ENCODE results near the gene THRB. TPM values are rescaled to one million over a fixed set of nuclear protein-coding genes. Genes with fewer than 3 reads are reported as not detected.

THRB gene
- total and polyA plus RNA-seq, 4 experiments from 2014 or later, result 0.03 TPM; not detected in 3

DNA sequence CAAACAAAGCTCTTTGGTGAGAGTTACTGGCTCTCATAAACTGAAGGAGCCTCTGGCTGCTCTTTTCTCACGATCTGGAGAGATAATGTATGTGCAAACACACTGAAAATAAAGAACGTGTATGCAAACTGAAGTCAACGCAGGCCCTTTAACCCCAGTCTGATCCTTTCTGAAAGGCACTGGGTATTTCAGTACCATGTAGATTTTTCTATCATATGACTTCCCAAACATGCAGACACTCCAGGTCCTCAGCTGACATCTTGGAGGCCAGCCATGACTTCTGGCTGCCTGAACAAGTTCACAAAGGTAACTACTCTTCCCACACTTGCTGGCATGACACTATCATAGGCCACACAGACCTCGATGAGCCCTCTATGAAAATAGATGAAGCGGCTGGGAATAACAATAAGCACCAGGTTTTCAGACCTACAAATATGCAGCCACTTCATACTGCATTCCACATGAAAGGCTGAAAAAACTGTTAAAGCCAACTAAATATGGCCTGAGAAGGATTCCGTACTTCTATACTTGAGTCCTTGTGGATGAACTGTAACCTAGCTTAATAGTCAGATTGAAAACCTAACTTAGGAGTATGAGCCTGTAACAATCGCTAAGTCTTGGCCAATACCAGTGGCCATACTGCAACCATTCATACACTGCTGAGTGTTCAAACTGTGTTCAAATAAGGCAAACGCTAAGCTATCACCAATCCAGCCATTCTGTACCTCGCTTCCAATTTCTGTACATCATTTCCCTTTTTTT is 121.3 kb downstream of the THRB start:
- peaks cover 0 to 4% (median 0%) of the 10 kb centered on the region in 8 donors for H3K9me3 Mint-ChIP-seq
- Histone ChIP-seq H3K9me3 (ENCODE audit: control insufficient read depth in 1 of 2, low read length in 2 of 2) (no peaks in the 10 kb centered on the region), H3K4me1 (ENCODE audit: insufficient read depth, low read length) (no peaks in the 10 kb centered on the region), H3K36me3 (ENCODE audit: insufficient read depth, low read length) (no peaks in the 10 kb centered on the region), H3K27ac (ENCODE audit: low read depth, low read length) (no peak overlapping the region), H3K4me3 (ENCODE audit: low read length in 2 of 2) (no peak overlapping the region), H3K27me3 (ENCODE audit: insufficient read depth, low read length) (no peaks in the 10 kb centered on the region)
- no peaks in the 10 kb centered on the region for H3K36me3 Mint-ChIP-seq
- POLR2A ChIA-PET (ENCODE audit: partially characterized antibody), result no interaction called here
- no peak overlapping the region for H3K4me3 Mint-ChIP-seq
- H3K4me1 Mint-ChIP-seq, result no peaks in the 10 kb centered on the region
- H3K27me3 Mint-ChIP-seq, result no peaks in the 10 kb centered on the region
- no peak for DNase-seq
- intact Hi-C loops (cut with micrococcal nuclease), result no loop called here
- CTCF ChIA-PET (ENCODE audit: partially characterized antibody), result no interaction called here
- H3K27ac Mint-ChIP-seq, result no peak overlapping the region

DNA sequence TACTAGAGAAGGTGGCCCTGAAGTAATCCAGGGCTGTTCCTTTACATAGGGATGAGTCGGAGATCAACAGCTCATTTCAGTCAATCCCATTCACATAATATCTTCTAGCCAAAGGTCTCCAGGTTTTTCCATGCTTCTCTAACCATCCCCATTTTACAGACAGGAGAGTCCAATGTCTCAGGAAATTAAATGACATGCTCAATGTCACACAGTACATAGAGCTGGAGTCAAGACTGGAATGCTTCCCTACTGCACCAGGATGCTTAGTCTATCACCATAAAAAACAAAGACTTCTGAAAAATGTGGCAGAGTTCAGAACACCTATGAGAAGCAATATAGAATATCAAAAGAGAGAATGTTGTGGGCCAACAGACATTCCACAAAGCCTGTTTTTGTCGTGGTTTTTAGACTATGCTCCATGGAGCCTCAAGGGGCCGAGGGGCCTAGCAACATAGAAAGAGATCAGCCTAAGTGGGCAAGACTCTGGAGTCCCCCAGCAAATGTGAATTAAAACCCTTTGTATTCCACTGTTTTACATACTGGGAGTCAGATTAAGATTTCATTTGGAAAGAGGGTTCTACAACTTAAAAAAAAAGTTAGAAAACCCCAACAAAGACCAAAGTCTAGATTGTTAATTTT is 122.0 kb downstream of the THRB start:
- no peak overlapping the region for H3K4me3 ChIP-seq (ENCODE audit: low read length in 2 of 2)
- H3K4me1 ChIP-seq (ENCODE audit: insufficient read depth, low read length), result no peaks in the 10 kb centered on the region
- no peak overlapping the region for H3K27ac Mint-ChIP-seq
- no peak overlapping the region for H3K27ac ChIP-seq (ENCODE audit: low read depth, low read length)
- no peaks in the 10 kb centered on the region for H3K4me1 Mint-ChIP-seq
- intact Hi-C loops (cut with micrococcal nuclease), result no loop called here
- H3K9me3 ChIP-seq (ENCODE audit: control insufficient read depth in 1 of 2, low read length in 2 of 2), result no peaks in the 10 kb centered on the region
- H3K4me3 Mint-ChIP-seq, result no peak overlapping the region
- ChIA-PET POLR2A (ENCODE audit: partially characterized antibody) (no interaction called here), CTCF (ENCODE audit: partially characterized antibody) (no interaction called here)
- no peaks in the 10 kb centered on the region for H3K36me3 Mint-ChIP-seq
- H3K27me3 Mint-ChIP-seq, result no peaks in the 10 kb centered on the region
- no peaks in the 10 kb centered on the region for H3K36me3 ChIP-seq (ENCODE audit: insufficient read depth, low read length)
- DNase-seq, result no peak
- no peaks in the 10 kb centered on the region for H3K27me3 ChIP-seq (ENCODE audit: insufficient read depth, low read length)
- peaks cover 0 to 4% (median 0%) of the 10 kb centered on the region in 8 donors for H3K9me3 Mint-ChIP-seq

DNA sequence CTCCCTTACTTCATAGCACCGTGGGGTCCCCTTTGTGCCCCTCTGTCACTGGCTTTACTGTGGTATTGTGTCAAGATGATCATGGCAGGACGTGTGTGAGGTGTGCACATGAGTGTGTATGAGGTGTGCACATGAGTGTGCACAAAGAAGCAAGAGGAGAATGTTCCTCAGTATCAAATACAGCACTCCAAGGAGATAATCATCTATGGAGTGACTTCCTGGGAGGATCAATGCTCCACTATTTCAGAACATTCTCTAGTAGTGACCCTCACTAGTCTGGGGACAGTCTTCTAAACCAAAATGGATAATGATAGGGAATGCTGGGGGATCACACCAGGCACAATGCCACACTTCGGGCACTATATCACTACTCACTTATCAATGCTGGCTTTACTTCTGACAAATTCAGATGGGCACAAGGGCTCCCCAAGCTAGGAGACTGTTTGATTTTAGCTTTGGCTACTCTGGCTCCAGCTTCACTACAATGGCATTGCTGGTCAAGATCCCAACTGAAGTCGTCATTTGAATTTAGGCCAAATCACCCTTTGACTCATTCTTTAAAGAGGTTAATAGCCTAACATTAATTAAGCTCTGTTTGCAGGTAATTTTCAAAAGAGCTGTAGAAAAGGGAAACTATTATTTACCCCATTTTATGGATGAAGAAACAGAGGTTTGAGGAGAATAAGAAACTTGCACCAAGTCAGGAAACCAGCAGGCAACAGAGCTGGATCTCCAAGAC is 124.1 kb downstream of the THRB start:
- no peaks in the 10 kb centered on the region for H3K36me3 Mint-ChIP-seq
- no peak overlapping the region for H3K4me3 Mint-ChIP-seq
- ChIA-PET CTCF (ENCODE audit: partially characterized antibody) (no interaction called here), POLR2A (ENCODE audit: partially characterized antibody) (no interaction called here)
- H3K36me3 ChIP-seq (ENCODE audit: insufficient read depth, low read length), result no peaks in the 10 kb centered on the region
- H3K27ac ChIP-seq (ENCODE audit: low read depth, low read length), result no peak overlapping the region
- no peaks in the 10 kb centered on the region for H3K27me3 Mint-ChIP-seq
- H3K4me1 Mint-ChIP-seq, result no peaks in the 10 kb centered on the region
- H3K4me3 ChIP-seq (ENCODE audit: low read length in 2 of 2), result no peak overlapping the region
- H3K9me3 Mint-ChIP-seq, result peaks cover 0 to 4% (median 0%) of the 10 kb centered on the region in 8 donors
- no peaks in the 10 kb centered on the region for H3K9me3 ChIP-seq (ENCODE audit: control insufficient read depth in 1 of 2, low read length in 2 of 2)
- no peak overlapping the region for H3K27ac Mint-ChIP-seq
- no peaks in the 10 kb centered on the region for H3K4me1 ChIP-seq (ENCODE audit: insufficient read depth, low read length)
- no peaks in the 10 kb centered on the region for H3K27me3 ChIP-seq (ENCODE audit: insufficient read depth, low read length)
- intact Hi-C loops (cut with micrococcal nuclease), result no loop called here
- no peak for DNase-seq

DNA sequence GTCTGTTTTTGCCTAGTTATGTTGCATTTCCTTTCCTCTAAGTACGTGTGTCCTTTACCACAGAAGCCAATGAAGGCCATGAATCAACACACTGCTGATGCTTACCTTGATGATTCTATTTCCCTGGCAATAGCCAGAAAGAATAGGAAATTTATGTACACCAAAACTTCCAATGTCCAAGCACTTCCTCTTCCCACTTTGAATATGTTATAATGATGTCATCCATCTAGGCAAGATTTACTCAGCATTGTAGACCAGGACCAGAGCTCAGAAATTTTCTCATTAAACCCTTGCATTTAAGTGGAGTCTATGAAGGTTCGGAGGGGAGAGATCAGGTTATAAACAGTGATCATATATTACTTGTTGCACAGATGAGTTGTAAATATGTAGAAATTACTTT is 126.0 kb downstream of the THRB start:
- CTCF ChIA-PET (ENCODE audit: partially characterized antibody), result no interaction called here
- Histone ChIP-seq H3K36me3 (ENCODE audit: insufficient read depth, low read length) (no peaks in the 10 kb centered on the region), H3K27me3 (ENCODE audit: insufficient read depth, low read length) (no peaks in the 10 kb centered on the region), H3K4me3 (ENCODE audit: low read length in 2 of 2) (no peak overlapping the region), H3K9me3 (ENCODE audit: control insufficient read depth in 1 of 2, low read length in 2 of 2) (no peaks in the 10 kb centered on the region), H3K4me1 (ENCODE audit: insufficient read depth, low read length) (no peaks in the 10 kb centered on the region), H3K27ac (ENCODE audit: low read depth, low read length) (no peak overlapping the region)
- intact Hi-C loops (cut with micrococcal nuclease), result no loop called here
- H3K36me3 Mint-ChIP-seq, result no peaks in the 10 kb centered on the region
- POLR2A ChIA-PET (ENCODE audit: partially characterized antibody), result no interaction called here
- no peak overlapping the region for H3K27ac Mint-ChIP-seq
- no peaks in the 10 kb centered on the region for H3K27me3 Mint-ChIP-seq
- H3K9me3 Mint-ChIP-seq, result peaks cover 0 to 4% (median 0%) of the 10 kb centered on the region in 8 donors
- no peak overlapping the region for H3K4me3 Mint-ChIP-seq
- no peaks in the 10 kb centered on the region for H3K4me1 Mint-ChIP-seq
- no peak for DNase-seq

DNA sequence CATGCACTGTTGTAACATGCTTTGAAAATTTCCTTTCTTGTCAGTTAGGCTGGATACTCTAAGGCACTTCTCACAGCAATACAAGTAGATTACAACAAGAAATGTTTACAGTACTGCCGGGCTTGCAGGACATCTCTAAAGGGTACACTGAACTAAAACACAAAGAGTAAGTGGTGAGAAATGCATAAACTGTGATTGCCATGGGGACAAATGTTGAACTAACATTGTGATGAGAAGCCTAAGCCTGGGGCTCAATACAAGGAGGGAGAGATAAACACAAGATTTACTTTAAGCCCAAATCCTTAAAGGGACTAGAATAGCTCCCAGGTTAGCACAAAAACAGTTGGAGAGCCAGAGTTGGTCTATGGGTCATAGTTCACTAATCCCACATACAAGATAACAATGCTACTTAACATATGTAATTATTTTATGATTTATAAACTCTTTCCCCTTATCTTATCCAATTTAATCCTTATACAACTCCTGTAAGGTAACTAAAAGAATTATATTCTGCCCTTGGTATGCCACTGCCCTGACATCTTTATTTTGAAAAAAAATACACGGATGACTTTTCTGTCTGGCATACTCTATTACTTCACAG is 126.9 kb downstream of the THRB start:
- intact Hi-C loops (cut with micrococcal nuclease), result no loop called here
- Histone ChIP-seq H3K4me1 (ENCODE audit: insufficient read depth, low read length) (no peaks in the 10 kb centered on the region), H3K36me3 (ENCODE audit: insufficient read depth, low read length) (no peaks in the 10 kb centered on the region), H3K4me3 (ENCODE audit: low read length in 2 of 2) (no peak overlapping the region), H3K9me3 (ENCODE audit: control insufficient read depth in 1 of 2, low read length in 2 of 2) (no peaks in the 10 kb centered on the region), H3K27me3 (ENCODE audit: insufficient read depth, low read length) (no peaks in the 10 kb centered on the region), H3K27ac (ENCODE audit: low read depth, low read length) (no peak overlapping the region)
- POLR2A ChIA-PET (ENCODE audit: partially characterized antibody), result no interaction called here
- Mint-ChIP-seq H3K9me3 (peaks cover 0 to 4% (median 0%) of the 10 kb centered on the region in 8 donors), H3K4me1 (no peaks in the 10 kb centered on the region), H3K27ac (no peak overlapping the region), H3K4me3 (no peak overlapping the region), H3K27me3 (no peaks in the 10 kb centered on the region), H3K36me3 (no peaks in the 10 kb centered on the region)
- CTCF ChIA-PET (ENCODE audit: partially characterized antibody), result no interaction called here
- no peak for DNase-seq

DNA sequence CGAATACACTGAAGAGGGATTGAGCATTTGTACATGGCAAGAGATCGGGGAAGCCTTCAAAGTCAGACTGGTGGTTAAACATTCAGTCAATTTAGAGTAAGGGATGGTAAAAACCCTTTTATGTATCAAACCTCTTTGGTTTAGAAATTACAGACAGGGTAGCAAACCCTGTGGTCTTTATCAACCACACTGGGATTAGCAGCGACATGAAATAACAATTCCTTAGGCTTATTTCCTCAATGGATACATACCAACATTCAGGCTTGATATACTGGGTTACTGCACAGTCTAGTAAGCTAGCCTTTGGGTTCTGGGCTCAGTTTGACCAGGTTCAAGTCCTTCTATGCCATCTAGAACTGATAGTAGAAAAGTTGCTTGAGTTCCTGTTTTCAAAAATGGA is 127.4 kb downstream of the THRB start:
- Mint-ChIP-seq H3K9me3 (peaks cover 0 to 4% (median 0%) of the 10 kb centered on the region in 8 donors), H3K27me3 (no peaks in the 10 kb centered on the region), H3K4me1 (no peaks in the 10 kb centered on the region), H3K36me3 (no peaks in the 10 kb centered on the region), H3K4me3 (no peak overlapping the region), H3K27ac (no peak overlapping the region)
- CTCF ChIA-PET (ENCODE audit: partially characterized antibody), result no interaction called here
- no peak overlapping the region for H3K4me3 ChIP-seq (ENCODE audit: low read length in 2 of 2)
- no peak overlapping the region for H3K27ac ChIP-seq (ENCODE audit: low read depth, low read length)
- H3K27me3 ChIP-seq (ENCODE audit: insufficient read depth, low read length), result no peaks in the 10 kb centered on the region
- intact Hi-C loops (cut with micrococcal nuclease), result no loop called here
- no peaks in the 10 kb centered on the region for H3K9me3 ChIP-seq (ENCODE audit: control insufficient read depth in 1 of 2, low read length in 2 of 2)
- no peaks in the 10 kb centered on the region for H3K4me1 ChIP-seq (ENCODE audit: insufficient read depth, low read length)
- POLR2A ChIA-PET (ENCODE audit: partially characterized antibody), result no interaction called here
- no peak for DNase-seq
- H3K36me3 ChIP-seq (ENCODE audit: insufficient read depth, low read length), result no peaks in the 10 kb centered on the region

DNA sequence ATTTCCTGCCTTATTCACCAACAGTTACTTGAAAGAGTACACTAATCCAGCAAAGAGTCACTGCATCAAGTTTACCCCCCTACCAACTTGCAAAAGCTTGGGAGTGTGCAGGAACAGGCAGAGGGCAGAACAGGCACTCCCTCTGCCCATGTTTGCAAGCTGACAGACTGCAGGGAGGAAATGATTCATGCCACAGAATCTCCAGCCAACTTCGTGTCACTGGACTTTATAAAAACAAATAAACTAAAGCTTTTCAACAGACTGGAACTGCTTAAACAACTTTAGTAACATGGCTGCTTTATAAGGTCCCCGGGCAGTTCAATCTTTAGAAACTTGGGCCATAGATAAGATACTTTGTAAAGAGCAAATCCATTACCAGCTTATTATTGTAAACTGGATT is 129.5 kb downstream of the THRB start:
- Histone ChIP-seq H3K27ac (ENCODE audit: low read depth, low read length) (no peak overlapping the region), H3K4me1 (ENCODE audit: insufficient read depth, low read length) (no peaks in the 10 kb centered on the region), H3K9me3 (ENCODE audit: control insufficient read depth in 1 of 2, low read length in 2 of 2) (no peaks in the 10 kb centered on the region), H3K27me3 (ENCODE audit: insufficient read depth, low read length) (no peaks in the 10 kb centered on the region), H3K36me3 (ENCODE audit: insufficient read depth, low read length) (no peaks in the 10 kb centered on the region), H3K4me3 (ENCODE audit: low read length in 2 of 2) (no peak overlapping the region)
- Mint-ChIP-seq H3K27ac (no peak overlapping the region), H3K4me3 (no peak overlapping the region), H3K4me1 (no peaks in the 10 kb centered on the region), H3K36me3 (no peaks in the 10 kb centered on the region), H3K27me3 (no peaks in the 10 kb centered on the region), H3K9me3 (peaks cover 0 to 4% (median 0%) of the 10 kb centered on the region in 8 donors)
- ChIA-PET POLR2A (ENCODE audit: partially characterized antibody) (no interaction called here), CTCF (ENCODE audit: partially characterized antibody) (no interaction called here)
- DNase-seq, result no peak
- intact Hi-C loops (cut with micrococcal nuclease), result no loop called here

All from CD4-positive, alpha-beta memory T cell (primary cell).